K562 (cell line): ENCODE measurements around the gene AIDA. TPM values are rescaled to one million over a fixed set of nuclear protein-coding genes. Genes with fewer than 3 reads are reported as not detected.

ENCODE experiments used
- ETV5 ChIP-seq: sonication (generic); formaldehyde crosslinking; IDR thresholded peaks from 2 replicates; pipeline ENCODE4 v1.4.0; 2020; ENCODE audit warnings: low read depth, mild to moderate bottlenecking, missing genetic modification reagents
- polyA plus RNA-seq, 8 experiments: library from polyadenylated mRNA; depleted of rRNA in 4 of 8; stranded (reverse) in 5 of 8; unstranded in 3 of 8; fragments of >200 nt; fragmentation: Nextera tagmentation in 2 of 8; fragmentation: Illumina TruSeq in 1 of 8; extraction: Ambion mirVana in 2 of 8; extraction: Trizol in 1 of 8; gene quantifications; 2 replicates each; pipeline versions ENCODE4 v1.2.1 to v1.2.3, GENCODE V29; 2011 to 2014; ENCODE audit warnings: inconsistent platforms in 1 of 8, missing spikeins in 1 of 8
- total RNA-seq, 7 experiments: library from RNA; depleted of rRNA in 6 of 7; stranded (reverse); fragments of >200 nt in 6 of 7; fragmentation: Illumina TruSeq in 2 of 7; extraction: Trizol in 2 of 7; gene quantifications; 2 replicates each; pipeline versions ENCODE4 v1.2.1 to v1.2.3, GENCODE V29; 2011 to 2021; ENCODE audit warnings: low replicate concordance in 1 of 7
- TF ChIP-seq, protein P1 (sequence below): fragments of 200-800 bp; sonication (Bioruptor generic); IDR thresholded peaks from 2 replicates; pipeline ENCODE4 v1.6.1; 2016; ENCODE audit warnings: missing genetic modification characterization, missing compliant biosample characterization
- TF ChIP-seq, protein P2 (sequence below): fragments of 450-650 bp; IDR thresholded peaks from 2 replicates; pipeline ENCODE4 v1.7.0; 2016; ENCODE audit warnings: borderline replicate concordance

Gene AIDA
- total and polyA plus RNA-seq, 9 of the 15 experiments (the other 6 are each of a cell fraction or from before 2014, with no cell fraction given): 18.2 to 77.9 (median 24.9) TPM

- TF ChIP-seq, protein P1, sequence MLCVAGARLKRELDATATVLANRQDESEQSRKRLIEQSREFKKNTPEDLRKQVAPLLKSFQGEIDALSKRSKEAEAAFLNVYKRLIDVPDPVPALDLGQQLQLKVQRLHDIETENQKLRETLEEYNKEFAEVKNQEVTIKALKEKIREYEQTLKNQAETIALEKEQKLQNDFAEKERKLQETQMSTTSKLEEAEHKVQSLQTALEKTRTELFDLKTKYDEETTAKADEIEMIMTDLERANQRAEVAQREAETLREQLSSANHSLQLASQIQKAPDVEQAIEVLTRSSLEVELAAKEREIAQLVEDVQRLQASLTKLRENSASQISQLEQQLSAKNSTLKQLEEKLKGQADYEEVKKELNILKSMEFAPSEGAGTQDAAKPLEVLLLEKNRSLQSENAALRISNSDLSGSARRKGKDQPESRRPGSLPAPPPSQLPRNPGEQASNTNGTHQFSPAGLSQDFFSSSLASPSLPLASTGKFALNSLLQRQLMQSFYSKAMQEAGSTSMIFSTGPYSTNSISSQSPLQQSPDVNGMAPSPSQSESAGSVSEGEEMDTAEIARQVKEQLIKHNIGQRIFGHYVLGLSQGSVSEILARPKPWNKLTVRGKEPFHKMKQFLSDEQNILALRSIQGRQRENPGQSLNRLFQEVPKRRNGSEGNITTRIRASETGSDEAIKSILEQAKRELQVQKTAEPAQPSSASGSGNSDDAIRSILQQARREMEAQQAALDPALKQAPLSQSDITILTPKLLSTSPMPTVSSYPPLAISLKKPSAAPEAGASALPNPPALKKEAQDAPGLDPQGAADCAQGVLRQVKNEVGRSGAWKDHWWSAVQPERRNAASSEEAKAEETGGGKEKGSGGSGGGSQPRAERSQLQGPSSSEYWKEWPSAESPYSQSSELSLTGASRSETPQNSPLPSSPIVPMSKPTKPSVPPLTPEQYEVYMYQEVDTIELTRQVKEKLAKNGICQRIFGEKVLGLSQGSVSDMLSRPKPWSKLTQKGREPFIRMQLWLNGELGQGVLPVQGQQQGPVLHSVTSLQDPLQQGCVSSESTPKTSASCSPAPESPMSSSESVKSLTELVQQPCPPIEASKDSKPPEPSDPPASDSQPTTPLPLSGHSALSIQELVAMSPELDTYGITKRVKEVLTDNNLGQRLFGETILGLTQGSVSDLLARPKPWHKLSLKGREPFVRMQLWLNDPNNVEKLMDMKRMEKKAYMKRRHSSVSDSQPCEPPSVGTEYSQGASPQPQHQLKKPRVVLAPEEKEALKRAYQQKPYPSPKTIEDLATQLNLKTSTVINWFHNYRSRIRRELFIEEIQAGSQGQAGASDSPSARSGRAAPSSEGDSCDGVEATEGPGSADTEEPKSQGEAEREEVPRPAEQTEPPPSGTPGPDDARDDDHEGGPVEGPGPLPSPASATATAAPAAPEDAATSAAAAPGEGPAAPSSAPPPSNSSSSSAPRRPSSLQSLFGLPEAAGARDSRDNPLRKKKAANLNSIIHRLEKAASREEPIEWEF (CRISPR knock-in tag): no peak
- TF ChIP-seq ETV5 (CRISPR knock-in tag): no peak
- TF ChIP-seq, protein P2, sequence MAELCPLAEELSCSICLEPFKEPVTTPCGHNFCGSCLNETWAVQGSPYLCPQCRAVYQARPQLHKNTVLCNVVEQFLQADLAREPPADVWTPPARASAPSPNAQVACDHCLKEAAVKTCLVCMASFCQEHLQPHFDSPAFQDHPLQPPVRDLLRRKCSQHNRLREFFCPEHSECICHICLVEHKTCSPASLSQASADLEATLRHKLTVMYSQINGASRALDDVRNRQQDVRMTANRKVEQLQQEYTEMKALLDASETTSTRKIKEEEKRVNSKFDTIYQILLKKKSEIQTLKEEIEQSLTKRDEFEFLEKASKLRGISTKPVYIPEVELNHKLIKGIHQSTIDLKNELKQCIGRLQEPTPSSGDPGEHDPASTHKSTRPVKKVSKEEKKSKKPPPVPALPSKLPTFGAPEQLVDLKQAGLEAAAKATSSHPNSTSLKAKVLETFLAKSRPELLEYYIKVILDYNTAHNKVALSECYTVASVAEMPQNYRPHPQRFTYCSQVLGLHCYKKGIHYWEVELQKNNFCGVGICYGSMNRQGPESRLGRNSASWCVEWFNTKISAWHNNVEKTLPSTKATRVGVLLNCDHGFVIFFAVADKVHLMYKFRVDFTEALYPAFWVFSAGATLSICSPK: no peak
- TF ChIP-seq, all 486 proteins: peak for 0
These were observed 15.6 kb downstream of the AIDA start (continued) for GRCh38 chr1:222696741-222697140.
